Osteocyte (in vitro differentiated cells): ENCODE data around the gene MRRF. TPM values are rescaled to one million over a fixed set of nuclear protein-coding genes. Genes with fewer than 3 reads are reported as not detected.

Experiments used
- DNase-seq: peaks from one replicate; pipeline ENCODE4 v3.0.0; 2021; ENCODE audit warnings: mixed read lengths; ENCODE audit not compliant: unreplicated experiment; ENCODE audit errors: extremely low spot score
- H3K27ac Mint-ChIP-seq: one replicate; pipeline ENCODE4 v1.8.0; 2021; ENCODE audit warnings: mild to moderate bottlenecking, mixed read lengths; ENCODE audit not compliant: unreplicated experiment
- H3K27me3 Mint-ChIP-seq: one replicate; pipeline ENCODE4 v1.8.0; 2021; ENCODE audit warnings: mixed read lengths; ENCODE audit not compliant: unreplicated experiment
- H3K36me3 Mint-ChIP-seq: one replicate; pipeline ENCODE4 v1.8.0; 2021; ENCODE audit warnings: mixed read lengths; ENCODE audit not compliant: unreplicated experiment
- H3K4me1 Mint-ChIP-seq: one replicate; pipeline ENCODE4 v1.8.0; 2021; ENCODE audit warnings: mixed read lengths; ENCODE audit not compliant: unreplicated experiment
- H3K4me3 Mint-ChIP-seq: one replicate; pipeline ENCODE4 v1.8.0; 2021; ENCODE audit warnings: mild to moderate bottlenecking, moderate library complexity, mixed read lengths; ENCODE audit not compliant: unreplicated experiment
- H3K9me3 Mint-ChIP-seq: one replicate; pipeline ENCODE4 v1.8.0; 2021; ENCODE audit warnings: mixed read lengths; ENCODE audit not compliant: unreplicated experiment
- CTCF ChIP-seq: fragments of 200-600 bp; sonication (generic); IDR thresholded peaks from 2 replicates; pipeline ENCODE4 v1.5.0; 2021; ENCODE audit warnings: antibody characterized with exemption, mild to moderate bottlenecking, moderate library complexity
- total RNA-seq: library from RNA; stranded (reverse); gene quantifications from 2 replicates; pipeline ENCODE4 v1.2.1, GENCODE V29; 2021

Gene MRRF
- total RNA-seq, 1 donor from 2014 or later, result 26.0 TPM

DNA sequence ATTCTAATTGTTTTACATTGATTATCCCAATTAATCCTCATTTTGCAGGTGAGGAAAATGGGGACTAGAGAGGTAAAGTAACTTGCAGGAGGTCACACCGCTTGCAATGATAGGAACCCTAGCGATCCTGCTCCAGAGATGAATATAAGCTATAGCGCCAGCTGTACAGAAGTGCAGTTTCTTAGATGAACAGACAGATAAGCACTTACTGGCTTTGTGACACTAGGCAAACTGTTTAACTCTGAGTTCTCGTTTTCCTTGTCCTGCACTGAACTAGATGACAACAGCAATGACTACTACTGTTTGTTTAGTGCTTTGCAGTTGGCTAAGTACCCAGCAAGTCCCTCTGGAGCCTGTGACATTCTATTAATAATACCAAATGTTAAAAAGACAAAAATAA is 47.0 kb upstream of the MRRF start:
- Mint-ChIP-seq H3K4me1 (peaks cover 29% of the 10 kb centered on the region), H3K4me3 (no peak overlapping the region), H3K27ac (no peak overlapping the region), H3K36me3 (no peaks in the 10 kb centered on the region), H3K27me3 (peaks cover 94% of the 10 kb centered on the region), H3K9me3 (no peaks in the 10 kb centered on the region)
- no peak for DNase-seq
- TF ChIP-seq CTCF, result no peak

- no peak overlapping the region for H3K27ac Mint-ChIP-seq
- DNase-seq, result no peak
- H3K4me3 Mint-ChIP-seq, result peak overlapping the region; percentile 60
- H3K9me3 Mint-ChIP-seq, result no peaks in the 10 kb centered on the region
- no peak for TF ChIP-seq CTCF
- H3K27me3 Mint-ChIP-seq, result peaks cover 94% of the 10 kb centered on the region
- peaks cover 28% of the 10 kb centered on the region for H3K4me1 Mint-ChIP-seq
- no peaks in the 10 kb centered on the region for H3K36me3 Mint-ChIP-seq
Observed at GRCh38 chr9:122218071-122218934, 46.4 kb upstream of the MRRF start.

DNA sequence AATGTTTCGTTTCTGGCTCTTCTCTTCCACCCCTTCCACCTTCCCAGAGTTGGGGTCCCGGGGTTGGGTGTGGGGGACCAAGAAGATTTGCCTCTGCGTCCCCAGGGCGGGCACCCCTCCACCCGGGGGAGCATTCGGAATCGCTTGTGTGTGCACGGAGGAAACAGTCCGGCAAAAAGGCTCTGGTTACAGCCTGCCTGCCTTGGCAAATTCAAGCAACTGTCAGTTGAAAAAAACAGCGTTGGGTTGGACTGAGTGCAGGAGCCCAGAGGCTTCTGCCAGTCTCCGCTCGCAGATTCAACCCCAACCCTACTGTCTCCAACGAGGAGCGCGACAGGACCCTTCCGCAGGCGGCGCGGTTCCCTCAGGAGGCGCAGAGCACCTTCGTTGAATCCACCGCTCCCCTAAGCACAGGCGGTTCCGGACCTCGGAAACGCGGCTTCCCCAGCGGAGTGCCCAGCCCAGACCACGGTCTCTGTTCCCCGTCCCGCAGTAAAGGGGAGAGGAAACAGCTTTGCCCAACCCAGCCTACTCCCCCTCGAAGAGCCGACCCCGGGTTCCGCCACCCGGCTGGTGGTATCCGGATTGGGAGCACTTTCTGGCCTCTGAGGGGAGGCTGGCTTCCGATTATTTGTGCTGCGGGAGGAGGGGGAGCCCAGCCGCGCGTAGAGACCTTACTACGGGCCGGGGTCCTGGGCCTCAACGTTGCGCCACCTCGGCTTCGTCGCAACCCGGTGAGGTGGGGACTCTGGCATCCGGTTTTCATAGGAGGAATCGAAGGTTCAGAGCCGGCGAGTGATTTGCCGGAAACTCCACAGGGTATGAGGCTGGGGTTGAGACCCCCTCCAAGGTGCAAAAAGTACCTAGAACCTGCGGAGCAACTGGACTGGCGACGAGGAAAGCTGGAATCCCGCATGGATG is 45.5 kb upstream of the MRRF start:
- TF ChIP-seq CTCF, result no peak
- H3K27me3 Mint-ChIP-seq, result peaks cover 98% of the 10 kb centered on the region
- no peak overlapping the region for H3K27ac Mint-ChIP-seq
- peak overlapping the region; percentile 60 for H3K4me3 Mint-ChIP-seq
- peaks cover 25% of the 10 kb centered on the region for H3K4me1 Mint-ChIP-seq
- H3K36me3 Mint-ChIP-seq, result no peaks in the 10 kb centered on the region
- DNase-seq, result no peak
- H3K9me3 Mint-ChIP-seq, result no peaks in the 10 kb centered on the region

DNA sequence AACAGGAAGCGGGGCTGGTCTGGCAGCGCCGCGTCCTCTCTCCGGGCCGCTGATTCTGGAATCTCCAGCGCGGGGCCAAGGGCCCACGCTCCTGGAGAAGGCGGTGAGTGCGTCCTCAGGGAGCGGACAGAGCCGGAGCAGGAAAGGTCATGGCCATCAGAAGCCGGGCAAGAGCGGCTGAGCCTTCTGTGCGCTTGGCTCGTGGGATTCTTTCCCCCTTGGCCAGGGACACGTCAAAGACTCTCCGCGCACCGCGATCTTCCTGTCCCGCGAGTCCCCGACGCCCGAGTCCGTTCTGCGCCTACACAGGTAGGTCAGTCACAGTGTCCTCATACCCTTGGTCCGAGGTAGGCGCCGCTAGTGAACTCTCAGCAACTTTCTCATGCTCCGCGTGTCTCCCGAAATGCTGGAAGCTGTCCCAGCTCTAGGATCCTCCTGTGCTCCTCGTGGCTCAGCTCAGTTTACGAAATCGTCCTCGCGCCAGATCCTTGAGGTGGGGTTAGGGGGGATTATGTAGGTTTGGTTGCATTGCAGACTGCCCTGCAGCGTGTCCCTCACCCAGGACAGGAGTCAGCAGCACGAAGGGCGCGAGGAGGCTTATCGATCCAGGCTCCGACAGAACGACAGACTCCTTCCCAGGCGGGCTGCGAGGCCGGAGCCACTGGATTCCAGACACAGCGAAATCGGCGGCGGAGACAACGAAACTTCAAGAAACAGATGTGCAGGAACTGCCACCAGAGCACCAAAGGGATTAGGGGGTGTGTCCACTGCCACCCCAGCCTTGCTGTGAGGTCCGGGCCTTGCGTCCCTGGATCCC is 44.6 kb upstream of the MRRF start:
- Mint-ChIP-seq H3K4me1 (peaks cover 19% of the 10 kb centered on the region), H3K27ac (no peak overlapping the region), H3K27me3 (peaks cover 98% of the 10 kb centered on the region), H3K9me3 (no peaks in the 10 kb centered on the region), H3K36me3 (no peaks in the 10 kb centered on the region), H3K4me3 (peak overlapping the region; percentile 60)
- no peak for TF ChIP-seq CTCF
- DNase-seq, result no peak
